Hypothalamus (tissue), 51 donors: ENCODE data around the gene GCSAML.
"Not testable (repeated sequence)": the region's sequence is repeated elsewhere in the genome, so short reads cannot be mapped to it uniquely, and the experiment has no call there.

Experiments used
- DNase-seq, 51 donors: peaks; one replicate each; lab custom pipeline; 2025; lab: John Stamatoyannopoulos, UW

The GCSAML gene

DNA sequence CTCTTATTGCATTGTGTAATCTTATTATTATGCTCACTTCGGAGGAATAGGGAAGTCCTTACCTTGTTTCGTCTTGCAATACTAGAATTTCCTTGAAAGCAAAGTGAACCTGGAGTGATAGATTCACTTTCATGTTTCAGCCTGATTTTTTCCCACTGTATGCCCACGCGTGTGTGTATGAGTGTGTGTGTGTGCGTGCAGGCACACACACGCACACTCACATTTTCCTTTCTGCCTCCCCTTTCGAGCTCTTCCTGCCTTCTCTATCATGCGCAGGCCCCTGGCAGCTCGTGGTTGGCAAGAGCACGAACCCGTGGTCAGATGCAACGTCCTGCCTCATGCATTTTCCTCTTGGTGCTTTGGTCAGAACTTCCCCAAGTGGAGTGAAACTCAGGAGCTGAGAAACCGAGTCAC, at the start of gene GCSAML:
Gene GCSAML (plus strand): TSS at position 366 of the 414 bp plus-strand sequence. CDS start 58 bp downstream, outside the sequence.
- DNase-seq: no peak

DNA sequence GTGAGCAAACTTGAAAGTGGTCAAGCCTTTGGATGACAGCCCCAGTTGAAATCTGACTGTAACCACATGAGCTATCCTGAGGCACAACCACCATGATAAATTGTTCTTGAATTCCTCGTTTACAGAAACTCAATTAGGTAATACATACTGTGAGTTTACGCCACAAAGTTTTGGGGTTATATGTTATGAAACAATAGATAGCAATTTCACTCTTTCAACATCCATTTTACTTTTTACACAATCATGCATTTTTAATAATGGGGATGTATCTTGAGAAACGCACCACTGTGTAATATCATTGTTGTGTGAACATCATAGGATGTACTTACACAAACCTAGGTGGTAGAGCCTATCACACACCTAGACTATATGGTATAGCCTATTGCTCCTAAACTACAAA, 48.1 kb upstream of the GCSAML start:
- DNase-seq: no peak

DNA sequence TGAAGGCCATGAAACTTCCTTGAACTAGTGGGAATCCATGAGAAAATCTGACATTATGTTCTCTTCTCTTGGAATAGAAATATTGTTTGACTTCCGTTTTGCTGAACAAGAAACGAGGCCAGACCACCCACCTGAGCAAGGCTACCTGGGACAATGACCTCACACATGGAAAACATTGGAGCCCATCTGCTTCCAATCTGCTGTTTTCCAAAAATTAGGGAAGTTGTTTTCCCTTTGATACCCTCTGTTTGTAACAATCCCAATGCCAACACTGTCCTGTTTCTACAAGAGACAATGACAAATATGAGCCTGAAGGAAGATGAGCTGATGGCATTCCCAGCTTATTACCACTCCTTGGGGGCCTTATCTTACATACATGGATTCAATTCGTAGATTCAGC, 42.1 kb upstream of the GCSAML start:
- no peak for DNase-seq

DNA sequence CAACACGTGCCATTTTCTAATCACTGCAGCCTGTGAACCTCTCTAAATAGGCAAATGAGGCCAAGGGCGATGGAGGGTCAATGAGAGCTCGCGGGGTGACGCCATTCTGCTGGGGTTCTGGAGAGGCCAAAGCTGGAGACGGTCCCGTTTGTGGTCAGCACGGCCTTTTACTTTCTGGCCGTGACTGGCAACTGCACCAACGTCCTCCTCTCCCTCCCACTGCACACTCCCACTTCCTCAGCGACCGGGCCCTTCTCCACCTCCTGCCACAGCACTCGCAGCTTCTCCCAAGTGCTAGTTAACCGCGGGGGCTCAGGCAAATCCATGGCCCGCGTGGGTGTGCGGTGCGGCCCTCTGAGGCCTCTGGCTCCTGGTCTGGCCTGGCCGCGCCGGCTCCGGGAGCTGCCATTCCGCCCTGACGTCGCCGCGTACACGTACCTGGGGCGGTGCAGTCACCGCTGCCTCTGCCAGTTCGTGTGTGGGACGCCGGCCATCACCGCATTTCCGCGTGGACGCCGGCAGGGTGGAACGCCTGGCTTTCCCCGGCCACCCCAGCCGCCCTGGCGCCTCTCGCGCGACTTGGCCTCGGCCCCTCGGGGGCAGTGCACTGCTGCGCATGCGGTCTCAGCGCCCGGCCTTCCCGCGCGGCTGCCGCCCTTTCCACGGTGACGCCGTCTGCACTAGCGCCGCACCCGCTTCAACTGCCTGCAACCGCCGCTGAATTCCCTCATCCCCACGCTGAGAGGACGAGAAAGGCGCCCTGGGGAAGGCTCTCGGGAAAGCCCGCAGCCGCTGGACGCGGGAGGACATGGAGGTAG, 30.9 kb upstream of the GCSAML start:
- no peak for DNase-seq

DNA sequence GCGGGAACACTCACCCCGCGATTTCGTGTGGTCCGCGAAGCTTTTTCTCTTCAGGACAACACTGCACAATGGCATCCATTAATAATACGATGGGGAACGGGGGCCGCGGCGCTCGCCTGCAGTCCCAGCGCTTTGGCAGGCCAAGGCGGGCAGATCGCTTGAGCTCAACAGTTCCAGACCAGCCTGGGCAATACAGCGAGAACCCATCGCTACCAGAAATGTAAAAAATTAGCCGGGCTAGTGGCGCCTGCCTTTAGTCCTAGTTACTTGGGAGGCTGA, 30.4 kb upstream of the GCSAML start:
- DNase-seq: no peak

DNA sequence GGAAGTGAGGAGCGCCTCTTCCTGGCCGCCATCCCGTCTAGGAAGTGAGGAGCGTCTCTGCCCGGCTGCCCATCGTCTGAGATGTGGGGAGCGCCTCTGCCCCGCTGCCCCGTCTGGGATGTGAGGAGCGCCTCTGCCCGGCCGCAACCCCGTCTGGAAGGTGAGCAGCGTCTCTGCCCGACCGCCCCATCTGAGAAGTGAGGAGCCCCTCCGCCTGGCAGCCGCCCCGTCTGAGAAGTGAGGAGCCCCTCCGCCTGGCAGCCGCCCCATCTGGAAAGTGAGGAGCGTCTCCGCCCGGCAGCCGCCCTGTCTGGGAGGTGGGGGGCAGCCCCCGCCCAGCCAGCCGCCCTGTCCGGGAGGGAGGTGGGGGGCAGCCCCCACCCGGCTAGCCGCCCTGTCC, 27.0 kb upstream of the GCSAML start:
- not testable (repeated sequence) for DNase-seq

DNA sequence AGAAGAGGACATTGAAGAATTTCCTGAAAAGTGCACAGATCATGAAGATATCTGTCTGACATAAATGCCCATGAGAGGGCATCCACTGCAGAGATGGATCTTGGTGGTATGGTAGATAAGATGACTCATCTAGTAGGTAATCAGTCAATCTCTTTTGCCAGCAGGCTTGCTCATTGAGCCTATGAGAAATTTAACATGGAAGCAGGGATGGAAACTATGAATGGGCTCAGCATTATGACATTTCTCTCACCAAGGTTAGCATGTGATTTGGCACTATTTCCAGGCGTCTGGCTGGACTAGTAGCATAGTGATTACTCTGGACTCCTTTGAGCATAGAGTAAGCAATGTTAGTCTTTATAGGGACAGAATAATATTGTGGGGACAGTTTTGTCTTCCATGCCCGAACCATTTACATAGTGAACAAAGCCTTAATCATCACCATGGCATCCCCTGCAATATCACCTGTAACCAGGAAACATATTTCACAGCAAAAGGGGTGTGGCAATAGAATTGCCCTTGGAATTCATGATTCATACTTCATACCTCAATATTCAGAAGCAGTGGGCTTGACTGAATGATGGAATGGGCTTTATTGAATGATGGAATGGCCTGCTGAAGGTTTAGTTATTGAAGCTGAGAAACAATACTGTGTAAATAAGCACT, 20.0 kb upstream of the GCSAML start:
- no peak for DNase-seq

DNA sequence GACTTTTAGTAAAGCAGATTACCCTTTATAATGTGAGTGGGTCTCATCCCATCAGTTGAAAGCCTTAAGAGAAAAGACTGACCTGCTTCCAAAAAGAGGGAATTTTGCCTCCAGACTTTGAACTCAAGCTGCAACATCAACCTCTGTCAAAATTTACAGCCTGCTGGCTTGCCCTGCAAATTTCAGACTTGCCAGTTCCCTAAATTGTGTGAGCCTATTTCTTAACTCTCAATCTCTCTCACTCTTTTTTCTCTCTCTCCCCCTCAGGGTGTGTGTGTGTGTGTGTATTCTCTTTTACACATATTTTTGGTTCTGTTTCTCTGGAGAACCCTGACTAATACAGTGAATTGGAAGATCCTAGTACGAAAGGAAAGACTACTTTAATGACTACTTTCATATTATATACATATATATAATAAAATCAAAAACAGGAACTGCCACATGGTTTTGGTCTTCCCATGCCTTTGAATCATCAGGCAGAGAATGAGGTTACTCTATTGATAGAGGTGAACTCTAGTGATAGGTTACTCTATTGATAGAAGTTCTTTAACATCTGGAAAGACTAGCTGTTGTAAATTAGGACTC, 19.1 kb upstream of the GCSAML start:
- no peak for DNase-seq

DNA sequence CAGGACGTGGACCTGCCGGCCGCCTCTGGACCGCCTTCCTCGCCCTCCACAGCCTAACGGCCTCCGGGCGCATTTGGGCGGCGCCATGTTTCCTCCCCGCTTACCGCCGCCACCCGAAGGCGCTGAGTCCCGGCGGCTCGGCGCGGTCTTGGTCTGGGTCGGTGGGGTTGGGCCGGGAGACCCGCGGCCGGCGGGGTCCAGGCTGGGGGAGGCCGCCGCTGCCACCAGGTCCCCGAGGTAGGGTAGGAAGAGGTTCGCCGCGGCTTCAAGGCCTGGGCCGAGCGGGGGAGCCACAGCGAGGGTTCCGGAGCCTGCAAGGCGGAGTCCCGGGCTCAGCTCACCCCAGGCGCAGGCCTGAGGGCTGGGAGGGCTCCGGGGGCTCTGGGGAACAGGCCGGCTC, 18.1 kb upstream of the GCSAML start:
- DNase-seq: no peak

DNA sequence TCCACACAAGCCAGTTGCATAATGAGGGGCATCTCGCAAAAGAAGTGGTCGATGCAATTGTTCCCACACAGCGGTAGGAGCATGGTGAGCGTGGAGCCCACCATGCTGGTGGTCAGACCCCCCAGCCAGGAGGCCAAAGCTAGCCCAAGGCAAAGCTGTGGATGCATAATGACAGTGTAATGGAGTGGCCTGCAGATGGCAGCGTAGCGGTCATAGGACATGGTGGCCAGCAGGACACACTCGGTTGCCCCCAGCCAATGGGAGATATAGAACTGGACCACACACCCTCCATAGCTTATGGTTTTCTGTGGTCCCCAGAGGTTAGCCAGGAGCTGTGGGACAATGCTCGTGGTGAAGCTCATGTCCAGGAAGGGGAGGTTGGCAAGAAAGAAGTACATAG, 17.0 kb upstream of the GCSAML start:
- no peak for DNase-seq

DNA sequence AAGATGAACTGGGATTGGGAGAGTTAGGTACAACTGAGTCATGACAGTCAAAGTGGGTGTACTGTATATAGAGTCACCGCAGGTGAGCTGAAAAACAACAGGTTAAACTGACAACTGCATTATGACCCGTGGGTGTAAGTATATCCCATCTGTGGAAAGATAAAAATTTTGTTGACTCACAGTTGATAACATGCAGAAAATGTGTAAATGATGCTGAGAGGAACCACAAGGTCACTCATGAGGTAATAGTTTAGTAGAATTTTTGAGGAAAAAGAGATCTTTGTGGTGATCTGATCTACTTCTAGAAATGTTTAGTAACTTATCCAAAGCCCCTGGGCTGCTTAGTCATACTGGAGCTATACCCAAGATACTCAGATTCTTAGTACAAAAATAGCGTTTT, 13.5 kb upstream of the GCSAML start:
- no peak for DNase-seq

DNA sequence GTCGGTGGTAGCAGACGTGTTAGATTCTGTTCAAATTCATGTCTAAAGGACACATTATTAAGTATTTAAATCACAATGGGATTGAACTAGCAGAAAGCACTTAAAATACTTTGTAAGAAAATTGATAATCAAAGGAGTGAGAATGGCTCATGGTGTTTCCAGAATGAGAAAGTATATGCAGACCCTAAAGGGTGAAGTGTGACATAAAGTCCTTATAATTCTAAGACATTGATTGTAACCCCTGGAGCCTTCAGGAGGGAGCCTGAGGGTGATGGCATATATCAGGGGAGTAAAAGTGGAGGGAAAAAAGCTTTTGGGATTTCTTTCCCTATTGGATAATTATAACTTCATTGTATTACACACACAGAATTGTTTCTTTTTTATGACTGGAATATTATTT, 12.6 kb upstream of the GCSAML start, which contains the start of gene OR2C3:
Gene OR2C3 (minus strand): TSS at position 101 of the 400 bp plus-strand sequence. CDS start 3,929 bp downstream, outside the sequence.
- no peak for DNase-seq

DNA sequence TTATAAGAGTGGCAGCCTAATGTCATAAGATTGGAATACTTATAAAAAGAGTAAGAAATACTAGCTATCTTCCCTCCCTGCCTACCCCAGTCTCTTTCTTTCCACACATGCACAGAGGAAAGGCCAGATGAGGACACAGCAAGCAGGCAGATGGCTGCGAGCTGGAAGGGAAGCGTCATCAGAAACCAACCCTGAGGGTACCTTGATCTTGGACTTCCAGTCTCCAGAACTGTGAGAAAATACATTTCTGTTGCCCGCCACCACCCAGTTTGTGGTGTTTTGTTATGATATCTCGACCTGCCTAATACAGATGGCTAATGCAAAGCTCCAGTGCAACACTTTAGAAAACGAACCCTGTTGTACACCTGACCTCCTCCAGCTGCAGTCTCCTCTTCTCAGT, 10.4 kb upstream of the GCSAML start:
- DNase-seq: no peak

DNA sequence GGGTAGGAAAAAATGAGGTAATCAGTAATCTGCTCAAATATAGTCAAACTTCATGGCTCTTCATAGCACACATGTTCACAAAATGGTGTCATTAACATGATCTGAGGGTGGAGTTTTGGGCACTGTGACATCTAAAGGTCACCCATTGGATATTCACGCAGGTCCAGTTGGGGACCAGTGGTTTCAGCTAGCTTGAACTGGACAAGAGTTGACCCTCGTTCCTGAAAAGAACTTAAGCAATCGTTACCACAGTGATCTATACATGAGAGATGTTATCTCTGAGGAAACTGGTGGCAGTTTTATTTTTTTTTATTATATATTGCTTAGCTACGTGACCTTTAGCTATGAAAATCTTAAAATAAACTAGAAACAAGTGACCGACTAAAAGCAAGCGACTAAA, 9.7 kb upstream of the GCSAML start:
- no peak for DNase-seq

DNA sequence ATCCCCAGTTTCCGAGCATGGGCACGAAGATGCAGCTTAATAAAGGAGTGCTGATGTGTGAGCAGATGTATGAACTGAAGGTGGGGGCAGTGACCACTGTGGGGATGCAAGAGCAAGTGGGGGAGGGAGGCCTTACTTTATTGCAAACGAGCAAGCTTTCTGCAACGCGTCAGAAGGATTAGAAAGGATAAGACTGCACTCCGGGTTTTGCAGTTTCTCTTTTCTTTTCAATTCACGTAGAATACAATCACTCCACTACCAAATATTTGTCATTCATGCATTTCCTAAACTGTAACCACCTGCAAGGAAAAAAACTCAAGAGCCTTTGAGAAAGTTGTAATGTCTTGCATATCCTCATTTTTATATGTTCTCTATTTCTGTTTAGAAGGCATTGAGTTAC, 8.4 kb upstream of the GCSAML start:
- no peak for DNase-seq

DNA sequence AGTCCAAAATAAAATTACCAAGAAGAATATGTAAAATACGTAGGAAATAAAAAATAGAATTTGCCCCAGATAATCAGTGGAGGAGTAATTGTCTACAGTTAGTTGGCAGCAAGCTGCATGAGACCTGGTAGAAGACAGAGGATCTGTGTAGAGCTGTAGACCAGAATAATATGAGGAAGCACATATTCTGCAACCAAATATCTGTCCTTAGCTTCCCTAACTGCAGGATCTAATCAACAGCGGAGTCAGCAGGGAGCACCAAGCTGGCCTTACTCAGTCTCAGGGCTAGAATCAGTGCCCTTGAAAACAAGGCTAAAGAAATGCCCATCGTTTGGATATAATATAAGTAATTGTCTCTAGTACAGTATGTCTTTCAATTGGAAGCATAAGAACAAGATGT, 6.1 kb upstream of the GCSAML start:
- DNase-seq: no peak

DNA sequence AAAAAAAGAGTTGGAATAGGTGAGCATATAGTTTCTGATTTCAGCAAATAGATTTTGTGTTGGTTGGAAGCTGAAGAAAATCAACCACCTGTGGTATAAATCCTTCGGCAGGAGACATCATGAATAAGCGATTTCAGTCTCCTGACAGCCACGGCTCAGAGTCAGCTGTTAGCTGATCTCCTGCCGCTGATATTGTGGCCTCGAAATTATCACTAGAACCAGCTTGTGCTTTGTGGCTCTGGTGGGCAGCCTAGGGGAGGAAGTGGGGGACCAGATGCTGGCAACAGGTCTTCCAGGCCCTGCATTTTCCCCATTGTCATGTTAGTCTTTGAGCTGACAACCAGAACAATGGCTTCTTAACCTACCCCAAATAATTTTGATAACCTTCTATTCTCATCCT, 842 bp upstream of the GCSAML start:
- no peak for DNase-seq

DNA sequence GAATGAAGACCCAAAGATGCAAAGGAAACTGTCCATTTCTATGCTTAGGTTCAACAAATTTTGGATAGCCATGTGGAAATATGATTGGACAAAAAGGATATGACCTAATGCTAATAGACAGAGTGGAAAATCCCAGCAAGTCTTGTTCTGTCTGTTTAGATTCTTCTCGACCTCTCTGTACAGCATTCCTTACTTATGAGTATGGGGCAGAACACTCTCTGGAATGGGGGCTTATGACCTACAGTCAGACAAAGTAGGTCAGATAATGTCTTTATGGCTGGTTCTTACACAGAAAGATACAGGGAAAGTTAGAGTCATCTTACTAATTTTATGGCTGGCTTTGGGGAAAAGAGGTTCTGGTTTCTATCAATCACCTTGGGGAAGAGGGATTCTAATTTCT, 2.8 kb downstream of the GCSAML start:
- no peak for DNase-seq

DNA sequence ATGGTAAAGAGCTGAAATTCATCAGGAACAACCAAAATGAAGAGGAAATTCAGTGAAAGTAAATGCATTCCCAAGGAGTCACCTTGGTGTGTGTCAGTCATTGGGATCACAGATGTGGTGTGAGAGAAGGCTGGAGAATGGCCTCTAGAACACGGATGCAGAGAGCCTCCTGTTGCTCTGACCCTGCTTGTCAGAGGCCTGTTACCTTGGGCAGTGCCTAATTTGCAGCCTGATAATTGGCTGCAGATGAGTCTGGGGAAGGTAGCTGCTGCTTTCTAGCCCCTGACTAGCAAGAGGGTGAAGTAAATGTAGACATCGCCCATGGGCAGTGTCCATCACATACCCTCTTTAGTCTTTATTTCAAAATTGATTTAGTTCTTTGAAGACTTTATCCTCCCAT, 3.3 kb downstream of the GCSAML start:
- no peak for DNase-seq

DNA sequence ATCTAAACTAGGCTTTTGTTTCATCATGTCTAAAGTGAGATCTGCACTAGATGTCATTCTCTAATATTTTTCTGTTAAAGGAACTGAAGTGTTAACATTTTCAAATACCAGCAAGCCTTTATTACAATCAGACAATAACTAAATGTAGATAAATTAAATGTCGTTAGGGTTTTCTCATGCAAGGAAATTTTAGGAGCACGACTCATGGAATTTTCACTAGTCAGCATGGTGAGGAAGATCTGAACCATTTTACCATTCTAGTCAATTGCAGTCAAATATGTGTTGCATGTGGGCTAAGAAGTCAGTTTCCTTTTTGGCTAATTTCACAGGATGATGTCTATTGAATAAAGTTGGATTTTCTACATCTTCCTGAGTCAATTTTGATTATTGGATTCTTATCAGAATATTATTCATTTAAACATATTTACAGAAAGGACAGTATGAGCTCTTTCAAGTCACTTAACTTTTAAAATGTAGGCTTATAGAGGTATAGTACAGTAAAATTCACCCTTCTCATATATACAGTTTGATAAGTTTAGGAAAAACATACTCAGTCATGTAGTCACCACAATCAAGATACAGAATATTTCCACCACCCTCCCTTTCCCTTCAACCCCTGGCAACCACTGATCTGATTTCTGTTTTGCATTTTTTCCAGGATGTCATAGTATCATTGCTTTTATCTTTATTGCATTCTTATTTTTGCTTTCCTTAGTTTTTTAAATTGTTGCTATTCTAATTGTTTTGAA, 9.2 kb downstream of the GCSAML start:
- no peak for DNase-seq

DNA sequence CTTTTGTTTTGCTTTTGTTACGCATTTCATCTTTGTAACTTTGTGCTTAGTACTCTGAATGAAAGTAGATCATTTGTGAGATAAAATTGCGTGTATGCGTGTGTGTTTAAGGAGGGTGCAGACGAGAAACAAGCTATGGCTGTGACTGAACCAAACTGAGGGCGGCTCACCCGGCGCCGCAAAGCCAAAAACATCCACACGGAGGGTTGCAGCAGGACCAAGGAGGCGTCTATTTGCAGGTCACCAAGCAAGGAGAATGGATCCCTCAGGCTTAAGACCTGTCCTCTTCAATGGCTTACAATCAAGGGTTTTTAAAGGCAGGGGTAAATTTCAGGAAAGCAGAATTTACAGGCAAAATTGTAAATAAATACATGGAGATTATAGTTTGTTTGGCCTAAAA, 12.8 kb downstream of the GCSAML start:
- DNase-seq: no peak
